Measurements from ENCODE around the gene FNDC3B.

DNA sequence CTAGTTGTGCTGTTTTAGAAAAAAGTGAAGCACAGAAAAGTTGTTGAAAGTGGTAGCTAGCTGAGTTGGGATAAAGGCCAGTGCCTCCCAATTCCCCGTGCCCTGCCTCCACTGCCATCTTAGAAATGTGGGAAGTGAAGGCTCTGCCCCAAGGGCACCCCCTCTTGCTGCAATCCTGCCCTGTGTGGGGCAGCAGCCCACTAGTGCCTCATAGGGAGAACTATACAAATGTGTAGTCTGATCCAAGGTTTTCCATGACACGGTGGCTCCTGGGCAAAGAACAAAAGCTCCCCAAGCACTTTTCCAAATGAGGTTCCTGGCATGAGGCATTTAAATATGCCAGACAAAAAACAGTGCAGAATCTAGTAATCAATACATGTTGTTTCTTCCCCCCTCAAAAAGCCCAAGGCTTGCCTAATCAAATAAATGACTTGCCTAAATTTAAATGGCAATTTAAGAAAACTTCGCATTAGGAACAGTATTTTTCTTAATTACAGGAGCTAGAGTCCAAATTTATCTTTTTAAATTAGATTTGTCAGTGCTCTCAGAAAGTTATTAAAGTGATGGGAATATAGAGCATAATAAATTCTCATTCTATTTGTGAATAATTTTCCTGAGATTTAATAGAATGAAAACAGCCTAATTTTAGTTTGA is 325.1 kb downstream of the FNDC3B start:
- TF ChIP-seq, protein P1, sequence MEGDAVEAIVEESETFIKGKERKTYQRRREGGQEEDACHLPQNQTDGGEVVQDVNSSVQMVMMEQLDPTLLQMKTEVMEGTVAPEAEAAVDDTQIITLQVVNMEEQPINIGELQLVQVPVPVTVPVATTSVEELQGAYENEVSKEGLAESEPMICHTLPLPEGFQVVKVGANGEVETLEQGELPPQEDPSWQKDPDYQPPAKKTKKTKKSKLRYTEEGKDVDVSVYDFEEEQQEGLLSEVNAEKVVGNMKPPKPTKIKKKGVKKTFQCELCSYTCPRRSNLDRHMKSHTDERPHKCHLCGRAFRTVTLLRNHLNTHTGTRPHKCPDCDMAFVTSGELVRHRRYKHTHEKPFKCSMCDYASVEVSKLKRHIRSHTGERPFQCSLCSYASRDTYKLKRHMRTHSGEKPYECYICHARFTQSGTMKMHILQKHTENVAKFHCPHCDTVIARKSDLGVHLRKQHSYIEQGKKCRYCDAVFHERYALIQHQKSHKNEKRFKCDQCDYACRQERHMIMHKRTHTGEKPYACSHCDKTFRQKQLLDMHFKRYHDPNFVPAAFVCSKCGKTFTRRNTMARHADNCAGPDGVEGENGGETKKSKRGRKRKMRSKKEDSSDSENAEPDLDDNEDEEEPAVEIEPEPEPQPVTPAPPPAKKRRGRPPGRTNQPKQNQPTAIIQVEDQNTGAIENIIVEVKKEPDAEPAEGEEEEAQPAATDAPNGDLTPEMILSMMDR (IDR thresholded peaks at IDR 0.05), result no peak
- TF ChIP-seq EP300 (IDR thresholded peaks at IDR 0.05), result no peak
